NCI-H2196 treated with DMSO at 0.1 percent for 48 hours (cell line): Measurements from ENCODE around the gene ZNF599.

Experiments
- DNase-seq: peaks from one replicate; lab custom pipeline; 2025; ENCODE audit not compliant: unreplicated experiment; lab: John Stamatoyannopoulos, UW

ZNF599 gene

GRCh38 chr19:34744896-34745690 is 27.9 kb downstream of the ZNF599 start:
- no peak for DNase-seq

GRCh38 chr19:34734537-34735103 is 38.4 kb downstream of the ZNF599 start:
- DNase-seq = peak; percentile 71

GRCh38 chr19:34733746-34734536 is 39.1 kb downstream of the ZNF599 start, which contains the start of gene ZNF181:
TSS of gene ZNF181 (plus strand) at chr19:34734243. CDS start at chr19:34735038, 795 bp downstream.
- peak; percentile 87 for DNase-seq

- no peak for DNase-seq
Observed at GRCh38 chr19:34733266-34733745, 39.7 kb downstream of the ZNF599 start.

- DNase-seq = no peak
Observed at GRCh38 chr19:34732612-34733211, 40.3 kb downstream of the ZNF599 start.

- DNase-seq = no peak
Observed at GRCh38 chr19:34731964-34732363, 41.1 kb downstream of the ZNF599 start.

GRCh38 chr19:34731019-34731829 is 41.8 kb downstream of the ZNF599 start:
- no peak for DNase-seq

- no peak for DNase-seq
Observed at GRCh38 chr19:34725400-34725799, 47.6 kb downstream of the ZNF599 start.

GRCh38 chr19:34722353-34722752 is 50.7 kb downstream of the ZNF599 start:
- DNase-seq = no peak

GRCh38 chr19:34715357-34715756 is 57.7 kb downstream of the ZNF599 start:
- no peak for DNase-seq

GRCh38 chr19:34713262-34713637 is 59.8 kb downstream of the ZNF599 start:
- DNase-seq = no peak

GRCh38 chr19:34712395-34713261 is 60.4 kb downstream of the ZNF599 start:
- peak; percentile 66 for DNase-seq

- no peak for DNase-seq
Observed at GRCh38 chr19:34711890-34712289, 61.1 kb downstream of the ZNF599 start.
